Measurements from ENCODE around the gene GPSM1.

The GPSM1 gene

DNA sequence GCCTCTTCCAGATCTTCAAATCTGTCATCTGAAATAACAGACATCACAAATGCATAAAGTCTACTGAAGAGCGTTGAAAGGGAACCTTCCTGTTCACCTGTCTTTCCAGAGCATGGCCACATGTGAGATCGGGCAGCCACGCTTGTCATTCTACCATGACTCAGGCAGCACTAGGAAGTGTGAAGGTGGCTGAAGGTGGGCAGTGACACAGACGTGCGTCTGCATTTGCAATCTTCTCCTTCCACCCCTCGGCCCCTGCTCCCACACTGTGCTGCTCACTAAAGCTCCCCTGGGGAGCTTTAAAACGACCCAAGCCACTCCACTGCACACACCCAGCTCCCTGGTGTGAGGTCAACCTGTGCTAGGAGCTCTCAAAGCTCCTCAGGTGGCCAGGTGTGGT lies 80.6 kb downstream of the GPSM1 start:
- H3K27me3 ChIP-seq (ENCODE audit: insufficient read depth, poor library complexity, severe bottlenecking), result no peaks in the 10 kb centered on the region
- DNase-seq (ENCODE audit: low read depth in 1 of 2, low spot score in 1 of 2), result no peak
- H3K4me3 ChIP-seq (replicated peaks; ENCODE audit: insufficient read depth, low read length), result no peak overlapping the region
- H3K27ac ChIP-seq (replicated peaks), result no peak overlapping the region
- TF ChIP-seq, protein P1, sequence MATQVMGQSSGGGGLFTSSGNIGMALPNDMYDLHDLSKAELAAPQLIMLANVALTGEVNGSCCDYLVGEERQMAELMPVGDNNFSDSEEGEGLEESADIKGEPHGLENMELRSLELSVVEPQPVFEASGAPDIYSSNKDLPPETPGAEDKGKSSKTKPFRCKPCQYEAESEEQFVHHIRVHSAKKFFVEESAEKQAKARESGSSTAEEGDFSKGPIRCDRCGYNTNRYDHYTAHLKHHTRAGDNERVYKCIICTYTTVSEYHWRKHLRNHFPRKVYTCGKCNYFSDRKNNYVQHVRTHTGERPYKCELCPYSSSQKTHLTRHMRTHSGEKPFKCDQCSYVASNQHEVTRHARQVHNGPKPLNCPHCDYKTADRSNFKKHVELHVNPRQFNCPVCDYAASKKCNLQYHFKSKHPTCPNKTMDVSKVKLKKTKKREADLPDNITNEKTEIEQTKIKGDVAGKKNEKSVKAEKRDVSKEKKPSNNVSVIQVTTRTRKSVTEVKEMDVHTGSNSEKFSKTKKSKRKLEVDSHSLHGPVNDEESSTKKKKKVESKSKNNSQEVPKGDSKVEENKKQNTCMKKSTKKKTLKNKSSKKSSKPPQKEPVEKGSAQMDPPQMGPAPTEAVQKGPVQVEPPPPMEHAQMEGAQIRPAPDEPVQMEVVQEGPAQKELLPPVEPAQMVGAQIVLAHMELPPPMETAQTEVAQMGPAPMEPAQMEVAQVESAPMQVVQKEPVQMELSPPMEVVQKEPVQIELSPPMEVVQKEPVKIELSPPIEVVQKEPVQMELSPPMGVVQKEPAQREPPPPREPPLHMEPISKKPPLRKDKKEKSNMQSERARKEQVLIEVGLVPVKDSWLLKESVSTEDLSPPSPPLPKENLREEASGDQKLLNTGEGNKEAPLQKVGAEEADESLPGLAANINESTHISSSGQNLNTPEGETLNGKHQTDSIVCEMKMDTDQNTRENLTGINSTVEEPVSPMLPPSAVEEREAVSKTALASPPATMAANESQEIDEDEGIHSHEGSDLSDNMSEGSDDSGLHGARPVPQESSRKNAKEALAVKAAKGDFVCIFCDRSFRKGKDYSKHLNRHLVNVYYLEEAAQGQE (IDR thresholded peaks at IDR 0.05; ENCODE audit: insufficient replicate concordance, low read depth), result no peak
- TF ChIP-seq, protein P2, sequence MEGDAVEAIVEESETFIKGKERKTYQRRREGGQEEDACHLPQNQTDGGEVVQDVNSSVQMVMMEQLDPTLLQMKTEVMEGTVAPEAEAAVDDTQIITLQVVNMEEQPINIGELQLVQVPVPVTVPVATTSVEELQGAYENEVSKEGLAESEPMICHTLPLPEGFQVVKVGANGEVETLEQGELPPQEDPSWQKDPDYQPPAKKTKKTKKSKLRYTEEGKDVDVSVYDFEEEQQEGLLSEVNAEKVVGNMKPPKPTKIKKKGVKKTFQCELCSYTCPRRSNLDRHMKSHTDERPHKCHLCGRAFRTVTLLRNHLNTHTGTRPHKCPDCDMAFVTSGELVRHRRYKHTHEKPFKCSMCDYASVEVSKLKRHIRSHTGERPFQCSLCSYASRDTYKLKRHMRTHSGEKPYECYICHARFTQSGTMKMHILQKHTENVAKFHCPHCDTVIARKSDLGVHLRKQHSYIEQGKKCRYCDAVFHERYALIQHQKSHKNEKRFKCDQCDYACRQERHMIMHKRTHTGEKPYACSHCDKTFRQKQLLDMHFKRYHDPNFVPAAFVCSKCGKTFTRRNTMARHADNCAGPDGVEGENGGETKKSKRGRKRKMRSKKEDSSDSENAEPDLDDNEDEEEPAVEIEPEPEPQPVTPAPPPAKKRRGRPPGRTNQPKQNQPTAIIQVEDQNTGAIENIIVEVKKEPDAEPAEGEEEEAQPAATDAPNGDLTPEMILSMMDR (IDR thresholded peaks at IDR 0.05; ENCODE audit: insufficient read depth, low read length), result no peak
- TF ChIP-seq POLR2AphosphoS5 (IDR thresholded peaks at IDR 0.05; ENCODE audit: low read depth) (no peak), SPI1 (IDR thresholded peaks at IDR 0.05; ENCODE audit: borderline replicate concordance, low read depth) (no peak), GABPA (IDR thresholded peaks at IDR 0.05; ENCODE audit: low read depth) (no peak)

Data from HL-60 (cell line).